GM11168 (cell line): Measurements from ENCODE around the gene MAGED1.

Experiments used
- in situ Hi-C: fragments of 300-500 bp; cut with MboI; formaldehyde crosslinking; loops from one replicate; pipeline ENCODE4 v1.12.0; 2022; ENCODE audit warnings: low sequenced_read_pairs; ENCODE audit not compliant: unreplicated experiment

Gene MAGED1, protein sequence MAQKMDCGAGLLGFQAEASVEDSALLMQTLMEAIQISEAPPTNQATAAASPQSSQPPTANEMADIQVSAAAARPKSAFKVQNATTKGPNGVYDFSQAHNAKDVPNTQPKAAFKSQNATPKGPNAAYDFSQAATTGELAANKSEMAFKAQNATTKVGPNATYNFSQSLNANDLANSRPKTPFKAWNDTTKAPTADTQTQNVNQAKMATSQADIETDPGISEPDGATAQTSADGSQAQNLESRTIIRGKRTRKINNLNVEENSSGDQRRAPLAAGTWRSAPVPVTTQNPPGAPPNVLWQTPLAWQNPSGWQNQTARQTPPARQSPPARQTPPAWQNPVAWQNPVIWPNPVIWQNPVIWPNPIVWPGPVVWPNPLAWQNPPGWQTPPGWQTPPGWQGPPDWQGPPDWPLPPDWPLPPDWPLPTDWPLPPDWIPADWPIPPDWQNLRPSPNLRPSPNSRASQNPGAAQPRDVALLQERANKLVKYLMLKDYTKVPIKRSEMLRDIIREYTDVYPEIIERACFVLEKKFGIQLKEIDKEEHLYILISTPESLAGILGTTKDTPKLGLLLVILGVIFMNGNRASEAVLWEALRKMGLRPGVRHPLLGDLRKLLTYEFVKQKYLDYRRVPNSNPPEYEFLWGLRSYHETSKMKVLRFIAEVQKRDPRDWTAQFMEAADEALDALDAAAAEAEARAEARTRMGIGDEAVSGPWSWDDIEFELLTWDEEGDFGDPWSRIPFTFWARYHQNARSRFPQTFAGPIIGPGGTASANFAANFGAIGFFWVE

DNA sequence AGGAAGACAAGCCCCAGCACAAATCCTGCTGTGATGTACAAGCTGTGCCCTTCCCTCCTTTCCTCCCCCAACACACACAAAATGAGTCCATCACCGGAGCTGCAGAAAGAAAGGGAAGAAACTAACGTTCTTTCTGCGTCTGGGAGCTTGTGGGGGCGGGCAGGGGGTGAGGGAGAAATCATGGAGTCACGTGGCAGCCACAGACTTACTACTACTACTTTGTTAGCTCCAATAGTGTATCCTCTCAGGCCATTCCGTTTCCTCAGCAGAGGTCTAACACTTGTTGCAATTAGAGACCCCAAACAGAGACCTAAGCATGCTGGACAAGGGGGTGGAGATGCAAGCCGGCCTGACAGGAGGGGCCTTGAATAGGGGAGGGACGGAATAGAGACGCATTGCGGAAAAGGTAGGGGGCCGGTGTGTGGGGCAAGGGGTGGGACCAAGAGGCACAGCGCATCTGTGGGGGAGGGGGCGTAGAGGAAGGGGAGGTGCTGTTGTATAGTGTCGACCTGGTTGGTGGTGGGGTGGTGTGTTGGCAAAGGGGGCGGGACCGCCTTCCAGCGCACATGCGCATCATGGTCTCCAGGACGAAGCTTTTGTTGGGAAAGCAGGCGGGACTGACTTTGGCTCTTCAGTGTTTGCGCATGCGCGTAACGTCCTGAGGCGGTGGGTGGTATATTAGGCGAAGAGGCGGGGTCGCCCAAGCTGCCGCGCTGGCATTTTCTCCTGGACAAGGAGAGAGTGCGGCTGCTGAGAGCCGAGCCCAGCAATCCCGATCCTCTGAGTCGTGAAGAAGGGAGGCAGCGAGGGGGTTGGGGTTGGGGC, at the start of gene MAGED1:
Gene MAGED1 (plus strand): TSS at position 703 of the 825 bp plus-strand sequence. CDS start 682 bp downstream, outside the sequence.
- in situ Hi-C loops, result no loop called here

DNA sequence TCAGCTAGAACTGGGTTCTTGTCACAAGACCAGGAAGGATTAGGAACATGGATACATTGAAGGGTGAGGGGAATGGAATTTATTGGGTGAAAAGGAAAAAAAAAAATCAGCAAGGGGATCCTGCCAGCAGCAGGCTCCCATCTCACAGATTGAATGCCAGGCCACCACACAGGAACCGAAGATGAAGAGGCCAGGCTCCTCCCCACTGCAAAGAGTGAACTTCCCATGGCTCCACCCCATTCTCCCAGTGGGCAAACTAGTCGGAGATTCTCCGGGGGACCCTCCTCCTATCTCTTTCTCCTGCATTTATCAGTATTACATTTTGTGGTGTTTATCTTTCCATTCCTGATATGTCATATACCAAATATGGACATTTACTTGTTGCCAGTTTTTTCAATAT, 46.0 kb upstream of the MAGED1 start:
- in situ Hi-C loops, result no loop called here

DNA sequence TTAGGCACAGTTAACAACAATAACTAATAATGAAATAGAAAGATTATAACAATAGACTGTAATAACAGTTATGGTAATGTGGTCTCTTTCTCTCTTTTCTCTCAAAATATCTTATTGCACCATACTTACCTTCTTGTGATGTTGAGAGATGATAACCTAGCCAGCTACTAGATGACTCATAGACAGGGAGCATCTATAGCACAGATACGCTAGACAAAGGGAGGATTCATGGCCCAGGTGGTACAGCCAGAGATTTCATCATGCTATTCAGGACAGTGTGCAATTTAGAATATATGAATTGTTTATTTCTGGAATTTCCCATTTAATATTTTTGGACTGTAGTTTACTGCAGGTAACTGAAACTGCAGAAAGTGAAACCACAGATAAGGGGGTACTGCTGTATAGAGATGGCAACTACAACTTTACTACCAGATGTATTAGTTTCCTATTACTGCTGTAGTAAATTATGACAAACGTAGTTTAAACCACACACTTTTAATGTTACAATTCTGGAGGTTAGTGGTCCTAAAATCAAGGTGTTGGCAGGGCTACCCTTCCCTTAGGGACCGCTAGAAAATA, 41.8 kb upstream of the MAGED1 start:
- in situ Hi-C loops, result no loop called here

DNA sequence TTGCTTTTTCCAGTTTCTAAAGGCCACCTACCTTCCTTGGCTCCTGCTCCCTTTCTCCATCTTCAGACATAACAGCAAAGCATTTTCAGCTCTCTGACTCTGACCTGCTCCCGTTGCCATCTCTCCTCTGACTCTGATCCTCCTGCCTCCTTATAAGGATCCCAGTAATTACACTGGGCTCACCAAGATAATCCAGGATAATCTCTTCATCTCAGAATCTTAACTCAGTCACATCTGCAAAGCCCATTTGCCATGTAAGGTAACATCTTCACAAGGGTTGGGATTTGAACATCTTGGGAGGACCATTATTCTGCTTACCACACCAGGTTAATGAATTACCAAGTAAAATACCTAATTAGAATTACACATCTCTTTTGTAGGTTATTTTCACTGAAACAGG, 41.3 kb upstream of the MAGED1 start:
- in situ Hi-C loops, result no loop called here

DNA sequence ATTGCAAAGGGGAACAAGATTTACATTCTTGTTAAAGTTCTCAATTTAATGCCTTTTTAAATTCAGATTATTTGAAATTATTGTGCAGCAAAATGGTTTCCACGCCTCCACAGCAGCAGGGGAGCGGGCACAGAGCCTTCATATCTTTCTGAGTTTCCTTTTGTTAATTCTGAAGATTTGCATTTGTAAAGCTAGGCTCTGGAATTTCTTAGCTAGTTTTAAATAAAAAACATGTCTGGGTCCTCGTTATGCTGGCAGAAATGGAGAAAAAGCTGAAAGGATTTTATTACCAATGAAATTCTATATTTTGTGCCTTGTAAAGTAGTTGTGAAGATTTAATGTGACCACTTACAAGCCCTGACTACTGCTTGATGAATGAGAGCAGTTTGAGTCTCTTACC, 40.8 kb upstream of the MAGED1 start:
- in situ Hi-C loops, result no loop called here

DNA sequence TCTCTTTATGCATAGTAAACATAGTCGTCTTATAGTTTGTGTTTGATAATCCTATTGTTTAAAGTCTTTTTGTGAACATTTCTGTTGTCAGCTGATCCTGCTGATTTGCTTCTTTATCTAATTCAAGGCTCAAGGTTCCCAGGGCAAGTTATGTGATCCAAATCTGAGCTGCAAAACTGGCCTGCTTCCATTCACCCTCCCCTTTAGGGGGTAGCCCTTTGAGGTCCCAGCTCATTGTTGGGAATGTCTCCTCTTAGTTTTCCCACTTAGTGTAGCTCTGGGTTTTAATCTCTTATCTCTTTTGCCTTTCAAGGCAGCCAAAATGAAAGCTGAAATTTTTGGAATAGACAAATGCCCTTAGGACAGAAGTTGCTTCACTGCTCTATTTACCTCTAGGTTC, 40.2 kb upstream of the MAGED1 start:
- in situ Hi-C loops, result no loop called here

DNA sequence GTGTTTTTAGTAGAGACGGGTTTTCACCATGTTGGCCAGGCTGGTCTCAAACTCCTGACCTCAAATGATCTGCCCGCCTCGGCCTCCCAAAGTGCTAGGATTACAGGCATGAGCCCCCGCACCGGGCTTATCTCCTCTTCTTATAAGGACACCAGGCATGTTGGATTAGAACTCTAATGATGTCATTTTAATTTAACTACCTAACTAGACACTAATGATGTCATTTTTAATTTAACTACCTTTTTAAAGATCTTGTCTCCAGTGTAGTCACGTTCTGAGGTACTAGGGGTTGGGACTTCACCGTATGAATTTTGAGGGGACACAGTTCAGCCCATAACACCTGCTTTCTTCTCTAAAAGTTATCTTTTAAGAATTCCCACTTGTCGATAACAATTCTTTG, 37.7 kb upstream of the MAGED1 start:
- in situ Hi-C loops, result no loop called here

DNA sequence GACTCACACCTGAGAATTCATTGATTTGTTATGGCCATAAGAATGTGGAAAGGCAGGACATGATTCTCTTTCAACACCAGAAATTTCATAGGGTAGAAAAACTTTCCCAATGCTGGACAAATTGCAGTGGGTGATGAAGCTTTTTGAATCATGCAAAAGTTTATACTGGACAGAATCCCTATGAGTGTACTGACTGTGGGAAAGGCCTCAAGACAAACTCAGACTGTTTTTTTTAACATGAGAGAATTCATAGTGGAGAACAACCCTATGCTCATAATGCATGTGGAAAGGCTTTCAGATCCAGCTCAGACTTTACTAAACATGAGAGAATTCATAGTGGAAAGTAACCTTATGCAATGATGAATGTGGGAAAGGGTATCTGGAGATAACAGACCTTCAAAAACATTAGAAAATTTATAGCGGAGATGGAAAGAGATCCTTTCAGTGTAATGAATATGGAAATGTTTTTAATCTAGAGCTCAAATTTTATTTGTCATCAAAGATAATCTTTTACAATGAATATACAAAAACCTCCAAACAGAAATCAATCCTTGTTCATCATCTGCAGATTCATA, 36.2 kb upstream of the MAGED1 start:
- in situ Hi-C loops, result no loop called here

DNA sequence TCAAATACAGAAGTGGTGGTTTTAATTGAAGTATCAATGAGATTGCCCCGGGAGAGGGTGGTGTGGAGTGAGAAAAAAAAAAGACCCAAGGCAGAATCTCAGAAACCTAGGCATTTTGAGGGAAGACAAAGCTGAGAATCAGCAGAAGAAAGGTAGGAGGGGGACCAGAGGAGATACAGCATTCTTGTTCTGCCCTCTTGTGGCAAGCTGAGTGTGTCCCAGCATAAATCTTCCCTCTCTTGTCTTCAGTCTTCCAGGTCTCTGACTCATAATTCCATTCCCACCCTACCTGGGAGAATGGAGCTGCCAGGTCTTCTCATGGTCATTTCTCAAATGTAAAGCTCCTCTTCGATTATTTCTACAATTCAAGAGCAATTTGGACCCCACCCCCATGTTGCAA, 32.7 kb upstream of the MAGED1 start:
- in situ Hi-C loops, result no loop called here

DNA sequence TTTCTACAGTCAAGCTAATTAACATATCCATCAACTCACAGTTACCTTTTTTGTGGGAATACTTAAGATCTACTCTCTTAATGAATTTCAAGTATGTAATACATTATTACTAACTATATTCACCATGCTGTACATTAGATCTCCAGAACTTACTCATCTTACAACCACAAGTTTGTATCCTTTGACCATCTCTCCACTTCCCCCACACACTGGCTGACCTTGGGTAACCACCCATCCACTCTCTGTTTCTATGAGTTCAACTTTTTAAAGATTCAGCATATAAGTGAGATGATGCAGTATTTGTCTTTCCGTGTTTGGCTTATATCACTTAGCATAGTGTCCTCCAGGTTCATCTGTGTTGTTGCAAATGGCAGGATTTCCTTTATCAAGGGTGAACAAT, 30.5 kb upstream of the MAGED1 start:
- in situ Hi-C loops, result no loop called here

DNA sequence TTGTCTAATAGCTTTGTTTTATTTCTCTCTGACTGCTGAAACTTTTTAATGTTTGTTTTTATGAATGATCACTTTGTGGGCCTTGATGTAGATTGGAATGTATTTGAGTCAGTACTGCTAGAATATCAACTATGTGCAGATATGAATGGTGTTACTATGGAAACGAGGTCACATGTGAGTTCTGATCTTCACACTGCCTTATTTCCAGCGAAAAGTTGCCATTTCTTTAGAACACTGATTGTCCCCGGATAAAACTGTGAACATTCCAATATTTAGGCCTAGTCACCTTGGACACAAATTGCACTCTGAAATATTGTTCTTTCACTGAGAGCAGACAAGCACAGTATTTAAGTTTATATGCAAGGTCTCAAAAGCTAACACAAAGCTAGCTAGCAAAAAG, 27.2 kb upstream of the MAGED1 start:
- in situ Hi-C loops, result no loop called here

DNA sequence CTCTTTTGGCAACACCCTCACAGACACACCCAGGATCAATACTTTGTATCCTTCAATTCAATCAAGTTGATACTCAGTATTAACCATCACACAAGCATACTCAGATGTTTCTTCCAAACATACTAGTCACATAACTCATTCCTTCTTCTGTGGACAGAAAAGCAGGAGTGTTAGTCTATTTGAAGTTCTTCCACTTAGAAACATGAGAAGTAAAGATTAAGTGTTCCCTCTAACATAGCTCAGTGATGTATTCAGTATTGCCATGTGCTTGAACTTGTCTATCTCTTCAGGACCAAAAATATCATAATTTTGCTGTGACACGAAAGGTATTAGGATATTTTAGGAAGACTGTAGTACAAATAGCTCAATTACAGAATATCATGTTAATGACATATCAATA, 25.8 kb upstream of the MAGED1 start:
- in situ Hi-C loops, result no loop called here

DNA sequence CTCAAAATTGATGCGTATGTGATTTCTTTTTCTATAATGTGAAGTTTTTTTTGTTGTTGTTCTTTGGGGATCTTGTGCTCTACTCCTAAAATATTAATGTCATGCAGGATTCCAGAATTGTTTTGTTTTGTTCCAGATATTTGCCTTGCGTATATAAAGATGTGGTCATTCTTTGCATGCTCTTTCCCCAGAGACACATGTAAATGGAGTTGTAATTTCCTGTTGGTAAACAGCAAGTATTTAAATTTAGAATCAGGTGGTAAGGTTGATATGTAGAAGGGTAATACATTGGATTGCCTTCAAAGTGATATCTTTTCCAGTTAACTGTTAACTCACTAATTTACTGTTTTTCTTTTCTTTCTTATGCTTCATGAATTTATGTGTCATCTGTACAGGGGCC, 23.1 kb upstream of the MAGED1 start:
- in situ Hi-C loops, result no loop called here

DNA sequence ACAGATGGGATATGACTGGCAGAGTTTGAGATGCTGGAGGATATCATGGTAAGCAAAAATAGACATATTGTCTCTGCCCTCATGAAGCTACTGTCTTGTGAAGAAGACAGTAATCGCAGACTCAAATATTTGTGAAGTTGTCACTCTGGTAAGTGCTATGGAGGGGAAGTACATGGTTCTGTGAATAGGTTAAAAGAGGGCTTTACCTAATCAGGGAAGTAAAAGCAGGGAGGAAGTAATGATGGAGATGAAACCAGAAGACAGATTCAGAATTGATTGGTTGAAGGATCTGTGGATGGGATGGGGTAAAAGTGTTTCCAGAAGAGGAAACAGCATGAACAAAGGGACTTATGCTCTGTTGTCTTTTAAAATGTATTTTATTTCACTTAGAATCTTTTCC, 19.3 kb upstream of the MAGED1 start:
- in situ Hi-C loops, result no loop called here

DNA sequence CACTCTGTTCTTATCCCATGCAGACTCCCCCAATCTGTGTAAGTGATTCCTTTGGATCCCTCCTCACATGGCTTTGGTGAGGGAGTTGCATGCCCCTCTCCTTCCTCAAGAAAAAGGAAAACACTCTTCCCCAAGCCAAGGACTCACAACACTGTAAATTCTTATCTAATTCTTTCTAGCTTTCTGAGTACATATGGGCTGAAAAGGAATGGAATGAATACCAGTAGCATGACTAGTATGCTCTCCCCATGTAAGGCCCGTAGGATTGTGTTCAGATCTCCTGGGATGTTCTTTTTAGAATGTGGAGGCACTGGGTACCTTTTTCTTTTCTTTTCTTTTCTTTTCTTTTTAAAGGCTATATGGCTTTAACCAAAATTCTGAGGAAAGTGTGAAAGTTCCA, 17.0 kb upstream of the MAGED1 start:
- in situ Hi-C loops, result no loop called here

DNA sequence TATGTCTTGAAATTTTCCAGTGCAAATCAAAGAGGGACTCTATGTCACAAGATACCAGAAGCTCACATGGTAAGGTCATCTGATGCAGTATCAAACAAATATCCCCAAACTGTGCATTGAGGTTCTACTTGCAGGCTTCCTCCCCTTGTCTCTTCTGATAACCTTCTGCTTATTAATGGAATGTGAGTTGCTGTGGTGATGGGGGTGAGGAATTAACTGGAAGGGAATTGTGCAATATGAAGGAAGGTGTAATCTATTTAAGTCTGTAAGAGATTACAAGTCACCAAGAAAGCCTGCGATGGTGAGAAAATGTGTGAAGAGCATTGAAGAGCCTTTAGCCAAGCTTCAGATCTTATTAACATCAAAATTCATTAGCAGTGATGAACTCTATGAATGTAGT, 15.4 kb upstream of the MAGED1 start:
- in situ Hi-C loops, result no loop called here

DNA sequence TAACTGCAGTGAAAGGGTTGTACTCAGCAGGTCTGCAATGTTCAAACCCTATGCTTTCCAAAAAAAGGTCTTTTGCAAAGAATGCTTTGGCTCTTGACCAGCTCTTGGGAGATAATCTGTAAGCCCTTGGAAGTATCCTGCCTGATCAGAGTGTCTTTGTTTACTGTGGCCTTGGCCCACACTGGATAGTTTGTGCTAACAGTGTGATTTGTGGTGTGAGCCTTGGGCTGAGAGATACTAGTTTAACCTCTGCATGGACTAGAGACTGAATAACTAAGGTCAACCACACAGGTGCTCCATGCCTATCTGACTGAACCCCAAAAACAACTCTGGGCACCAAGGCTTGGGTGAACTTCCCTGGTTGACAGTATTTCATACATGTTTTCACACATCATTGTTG, 3.6 kb upstream of the MAGED1 start:
- in situ Hi-C loops, result no loop called here

DNA sequence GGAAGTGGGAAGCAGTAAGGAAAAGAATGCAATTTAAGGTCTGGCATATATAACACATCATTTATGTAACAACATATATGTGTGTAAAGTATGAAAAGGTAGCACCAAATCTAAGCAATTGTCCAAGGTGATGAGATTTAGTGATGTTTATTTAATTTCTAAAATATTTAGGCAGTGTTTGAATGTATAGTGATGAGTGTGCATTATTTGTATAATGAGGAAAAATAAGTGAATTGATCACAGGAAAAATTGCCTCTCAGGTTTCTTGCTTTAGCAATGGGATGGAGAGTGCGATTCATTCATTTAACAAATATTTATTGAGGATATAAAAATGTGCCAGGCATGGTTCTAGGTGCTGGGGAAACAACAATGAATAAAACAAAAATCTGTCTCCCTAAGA, 2.2 kb upstream of the MAGED1 start:
- in situ Hi-C loops, result no loop called here

DNA sequence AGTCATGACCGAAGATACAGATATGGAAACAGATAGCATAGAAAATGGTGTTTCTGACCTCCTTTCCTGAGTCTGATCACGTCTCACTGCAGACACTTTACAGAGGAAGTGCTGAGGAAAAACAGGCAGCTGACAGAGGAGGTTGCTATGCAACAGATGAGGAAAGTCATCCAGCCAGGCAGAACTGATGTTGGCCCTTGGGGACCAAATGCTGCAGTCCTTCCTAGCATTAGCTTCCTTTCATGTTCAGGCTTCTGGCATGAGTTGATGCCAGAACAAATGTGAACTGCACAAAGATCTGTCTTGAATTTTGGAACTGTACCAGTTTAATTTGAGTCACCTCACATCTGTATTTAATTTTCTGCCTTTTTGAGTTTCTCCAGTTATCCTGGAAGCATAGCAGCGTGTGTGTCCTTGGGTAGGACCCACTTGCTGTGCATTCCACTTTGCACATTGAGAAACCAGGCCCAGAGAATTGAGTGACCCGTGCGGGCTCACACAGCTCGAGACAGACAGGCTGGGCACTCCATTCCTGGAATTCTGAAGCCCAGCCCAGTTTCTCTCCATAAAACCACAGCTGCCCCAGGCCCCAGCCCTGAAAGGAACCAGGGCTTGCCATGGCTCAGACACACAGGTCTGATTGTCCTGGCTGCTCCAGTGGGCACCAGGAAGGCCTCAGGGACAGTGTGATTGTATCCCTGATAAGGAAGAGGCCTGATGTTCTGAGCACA, 1.4 kb upstream of the MAGED1 start:
- in situ Hi-C loops, result no loop called here
